Activated B cell treated with CpG ODN at 0.5 μM for 24 hours (primary cell): ENCODE measurements around the gene SCML2. TPM values are rescaled to one million over a fixed set of nuclear protein-coding genes. Genes with fewer than 3 reads are reported as not detected.

Experiments used
- ATAC-seq: fragments of 200-7000 bp; cut with Tn5 transposase; one replicate; pipeline ENCODE4 v1.10.0; 2021; ENCODE audit warnings: low read depth, mild to moderate bottlenecking, moderate library complexity
- CTCF ChIA-PET: fragments of 350-600 bp; sonication (Branson Sonifier 250); formaldehyde crosslinking; loops from one replicate; lab custom pipeline; 2021; ENCODE audit warnings: antibody characterized with exemption; lab: Charles Lee
- POLR2A ChIA-PET: fragments of 350-600 bp; sonication (Branson Sonifier 250); formaldehyde crosslinking; loops from one replicate; lab custom pipeline; 2021; ENCODE audit warnings: antibody characterized with exemption; lab: Charles Lee
- DNase-seq: peaks from one replicate; pipeline ENCODE4 v3.0.0; 2022
- H3K27ac Mint-ChIP-seq: one replicate; pipeline ENCODE4 v1.8.0; 2020; ENCODE audit warnings: mixed read lengths
- H3K27me3 Mint-ChIP-seq: one replicate; pipeline ENCODE4 v1.8.0; 2021; ENCODE audit warnings: mixed read lengths
- H3K36me3 Mint-ChIP-seq: one replicate; pipeline ENCODE4 v1.8.0; 2021; ENCODE audit warnings: low read depth, mixed read lengths
- H3K4me1 Mint-ChIP-seq: one replicate; pipeline ENCODE4 v1.8.0; 2021; ENCODE audit warnings: mixed read lengths
- H3K4me3 Mint-ChIP-seq: one replicate; pipeline ENCODE4 v1.8.0; 2020; ENCODE audit warnings: mild to moderate bottlenecking, mixed read lengths
- H3K9me3 Mint-ChIP-seq: one replicate; pipeline ENCODE4 v1.8.0; 2020; ENCODE audit warnings: mixed read lengths
- CTCF ChIP-seq: fragments of 200-600 bp; IDR thresholded peaks from one replicate; pipeline ENCODE4 v1.8.0; 2022; ENCODE audit warnings: antibody characterized with exemption, mild to moderate bottlenecking
- intact Hi-C: fragments of 100-400 bp; cut with micrococcal nuclease; formaldehyde crosslinking; loops from one replicate; pipeline ENCODE4 v1.15.1; 2024
- total RNA-seq: library from RNA; stranded (reverse); gene quantifications from 2 replicates; pipeline ENCODE4 v1.2.3, GENCODE V29; 2022

Gene SCML2
- total RNA-seq, 1 donor from 2014 or later = 2.1 TPM

GRCh38 chrX:18291006-18291545 lies 63.4 kb downstream of the SCML2 start:
- POLR2A ChIA-PET = no interaction called here
- no peaks in the 10 kb centered on the region for H3K4me1 Mint-ChIP-seq
- no peaks in the 10 kb centered on the region for H3K36me3 Mint-ChIP-seq
- ATAC-seq (no peak), DNase-seq (no peak)
- H3K4me3 Mint-ChIP-seq = no peak overlapping the region
- intact Hi-C loops = no loop called here
- TF ChIP-seq CTCF = no peak
- H3K27me3 Mint-ChIP-seq = no peaks in the 10 kb centered on the region
- CTCF ChIA-PET = no interaction called here
- H3K27ac Mint-ChIP-seq = no peak overlapping the region
- H3K9me3 Mint-ChIP-seq = peaks cover 1% of the 10 kb centered on the region

DNA sequence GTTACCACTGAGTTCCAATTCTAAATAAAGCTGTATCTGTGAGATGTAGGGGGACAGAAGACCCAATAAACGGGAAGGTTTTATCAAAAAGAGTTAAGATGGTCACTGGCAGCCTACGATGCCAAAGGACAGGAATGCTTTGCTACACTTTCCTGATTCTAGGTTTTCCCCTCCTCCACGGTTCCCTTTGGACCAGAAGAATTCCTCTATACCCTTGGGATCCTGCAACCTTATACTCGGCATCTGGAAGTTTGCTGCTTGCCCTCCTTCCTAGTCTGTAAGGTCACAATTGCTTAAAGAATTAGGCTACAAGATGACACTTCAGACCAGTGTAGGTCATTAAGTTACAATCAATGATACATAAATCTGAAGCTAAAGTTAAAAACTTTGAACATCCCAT lies 64.3 kb downstream of the SCML2 start:
- no peaks in the 10 kb centered on the region for H3K9me3 Mint-ChIP-seq
- intact Hi-C loops = no loop called here
- no peaks in the 10 kb centered on the region for H3K27me3 Mint-ChIP-seq
- no peak overlapping the region for H3K27ac Mint-ChIP-seq
- no peak for TF ChIP-seq CTCF
- no peaks in the 10 kb centered on the region for H3K4me1 Mint-ChIP-seq
- POLR2A ChIA-PET = no interaction called here
- H3K4me3 Mint-ChIP-seq = no peak overlapping the region
- CTCF ChIA-PET = no interaction called here
- no peaks in the 10 kb centered on the region for H3K36me3 Mint-ChIP-seq
- no peak for DNase-seq
- ATAC-seq = no peak

DNA sequence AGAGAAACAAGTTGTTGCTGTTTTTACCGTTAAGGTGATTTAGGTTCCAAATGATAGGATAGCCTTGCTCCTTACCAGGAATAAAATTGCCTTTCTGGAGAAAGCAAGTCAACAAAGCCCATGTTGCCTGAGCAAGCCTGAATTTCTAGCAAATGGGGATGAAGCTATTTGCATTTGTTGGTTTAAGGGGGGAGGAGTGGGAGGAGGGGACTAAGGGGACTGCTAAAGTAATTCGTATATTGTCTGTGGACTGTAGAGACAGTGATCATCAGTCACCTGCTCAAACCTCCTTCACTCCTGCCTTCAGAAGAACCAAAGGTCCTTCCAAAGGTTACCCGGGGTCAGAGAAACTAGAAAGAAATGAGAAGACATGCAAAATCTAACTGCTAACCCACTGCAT lies 65.8 kb downstream of the SCML2 start:
- DNase-seq (no peak), ATAC-seq (no peak)
- no peaks in the 10 kb centered on the region for H3K36me3 Mint-ChIP-seq
- no peak overlapping the region for H3K27ac Mint-ChIP-seq
- intact Hi-C loops = no loop called here
- no peaks in the 10 kb centered on the region for H3K27me3 Mint-ChIP-seq
- no peaks in the 10 kb centered on the region for H3K9me3 Mint-ChIP-seq
- no peak for TF ChIP-seq CTCF
- no peaks in the 10 kb centered on the region for H3K4me1 Mint-ChIP-seq
- ChIA-PET CTCF (no interaction called here), POLR2A (no interaction called here)
- H3K4me3 Mint-ChIP-seq = no peak overlapping the region

- no peak overlapping the region for H3K4me3 Mint-ChIP-seq
- intact Hi-C loops = no loop called here
- no peaks in the 10 kb centered on the region for H3K27me3 Mint-ChIP-seq
- no peak overlapping the region for H3K27ac Mint-ChIP-seq
- DNase-seq = no peak
- ChIA-PET POLR2A (no interaction called here), CTCF (no interaction called here)
- H3K4me1 Mint-ChIP-seq = no peaks in the 10 kb centered on the region
- H3K36me3 Mint-ChIP-seq = no peaks in the 10 kb centered on the region
- ATAC-seq = no peak
- TF ChIP-seq CTCF = no peak
- peaks cover 1% of the 10 kb centered on the region for H3K9me3 Mint-ChIP-seq
Measured at GRCh38 chrX:18286322-18286831, 68.1 kb downstream of the SCML2 start.

DNA sequence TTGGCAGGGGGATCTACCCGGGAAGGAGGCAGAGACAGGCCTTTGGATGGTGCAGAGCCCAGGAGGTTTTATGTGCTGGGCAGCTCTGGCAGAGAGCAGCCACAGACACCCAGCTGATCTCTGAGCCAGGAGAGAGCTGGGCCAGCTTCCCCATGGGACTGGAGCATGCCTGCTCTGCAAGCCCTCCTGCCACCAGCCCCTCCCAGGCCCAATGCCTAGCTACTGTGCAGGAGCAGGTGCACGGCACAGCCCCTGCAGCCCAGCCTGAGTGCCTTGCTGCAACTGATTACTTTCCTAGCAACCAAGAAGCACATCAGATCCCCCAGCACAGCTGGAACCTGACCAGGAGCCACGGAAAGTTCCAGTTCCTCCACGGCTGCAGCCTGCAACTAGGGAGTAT lies 76.0 kb downstream of the SCML2 start:
- ATAC-seq (no peak), DNase-seq (no peak)
- no peaks in the 10 kb centered on the region for H3K27me3 Mint-ChIP-seq
- H3K9me3 Mint-ChIP-seq = peaks cover 6% of the 10 kb centered on the region
- TF ChIP-seq CTCF = no peak
- POLR2A ChIA-PET = no interaction called here
- peaks cover 2% of the 10 kb centered on the region for H3K36me3 Mint-ChIP-seq
- no peak overlapping the region for H3K4me3 Mint-ChIP-seq
- intact Hi-C loops = no loop called here
- H3K4me1 Mint-ChIP-seq = no peaks in the 10 kb centered on the region
- no peak overlapping the region for H3K27ac Mint-ChIP-seq
- CTCF ChIA-PET = no interaction called here
